SH-SY5Y (cell line): ENCODE measurements around the gene PRIM1.

Experiments
- GATA2 ChIP-seq: IDR thresholded peaks from 2 replicates; pipeline ENCODE4 v1.6.1; 2011; ENCODE audit warnings: mild to moderate bottlenecking, low read depth, low read length
- GATA3 ChIP-seq: IDR thresholded peaks from 2 replicates; pipeline ENCODE4 v1.6.1; 2011; ENCODE audit warnings: low read depth, mild to moderate bottlenecking, low read length, moderate library complexity

- no peak for TF ChIP-seq GATA2
- TF ChIP-seq GATA3 = no peak
These were observed 53.0 kb downstream of the PRIM1 start for GRCh38 chr12:56699020-56699661.
